Medulla oblongata (tissue), 1 donor: ENCODE results near the gene CDV3.
A peak's percentile ranks its signal among the peaks of the same experiment; 100 is the strongest.
"Not testable (repeated sequence)": the region's sequence is repeated elsewhere in the genome, so short reads cannot be mapped to it uniquely, and the experiment has no call there.

Experiments
- DNase-seq: peaks from one replicate; pipeline ENCODE4 v3.0.0-alpha.2; 2015; ENCODE audit errors: extremely low spot score

Gene CDV3

GRCh38 chr3:133573629-133574194, at the start of gene CDV3:
CDV3 (plus strand) TSS chr3:133573686; CDS start chr3:133574045, 359 bp downstream.
- no peak for DNase-seq

GRCh38 chr3:133523758-133524157, 49.7 kb upstream of the CDV3 start:
- not testable (repeated sequence) for DNase-seq

GRCh38 chr3:133525435-133525834, 48.1 kb upstream of the CDV3 start:
- DNase-seq = no peak

GRCh38 chr3:133527081-133527715, 46.3 kb upstream of the CDV3 start:
- no peak for DNase-seq

- no peak for DNase-seq
Observed at GRCh38 chr3:133529809-133530208, 43.7 kb upstream of the CDV3 start.

GRCh38 chr3:133531981-133532380, 41.5 kb upstream of the CDV3 start:
- no peak for DNase-seq

- no peak for DNase-seq
Observed at GRCh38 chr3:133532951-133533350, 40.5 kb upstream of the CDV3 start.

GRCh38 chr3:133535971-133536881, 37.3 kb upstream of the CDV3 start:
- DNase-seq = peak; percentile 29

- DNase-seq = not testable (repeated sequence)
Observed at GRCh38 chr3:133537131-133537530, 36.4 kb upstream of the CDV3 start.

GRCh38 chr3:133538154-133538553, 35.3 kb upstream of the CDV3 start:
- DNase-seq = no peak

GRCh38 chr3:133540896-133541674, 32.4 kb upstream of the CDV3 start:
- no peak for DNase-seq

GRCh38 chr3:133542871-133543270, 30.6 kb upstream of the CDV3 start:
- DNase-seq = no peak

- not testable (repeated sequence) for DNase-seq
Observed at GRCh38 chr3:133544983-133545382, 28.5 kb upstream of the CDV3 start.

GRCh38 chr3:133547432-133548041, 25.9 kb upstream of the CDV3 start:
- no peak for DNase-seq

GRCh38 chr3:133548090-133548489, 25.4 kb upstream of the CDV3 start:
- no peak for DNase-seq

GRCh38 chr3:133549565-133549964, 23.9 kb upstream of the CDV3 start:
- DNase-seq = no peak

- DNase-seq = not testable (repeated sequence)
Observed at GRCh38 chr3:133551589-133551988, 21.9 kb upstream of the CDV3 start.

- DNase-seq = no peak
Observed at GRCh38 chr3:133561679-133562078, 11.8 kb upstream of the CDV3 start.

GRCh38 chr3:133562376-133562775, 11.1 kb upstream of the CDV3 start:
- DNase-seq = no peak

- DNase-seq = no peak
Observed at GRCh38 chr3:133563186-133563591, 10.3 kb upstream of the CDV3 start.

GRCh38 chr3:133563816-133564215, 9.7 kb upstream of the CDV3 start:
- no peak for DNase-seq
